AG10803 (cell line): ENCODE data around the gene SPARCL1.
"Not testable (repeated sequence)": the region's sequence is repeated elsewhere in the genome, so short reads cannot be mapped to it uniquely, and the experiment has no call there.

Experiments used
- DNase-seq: peaks from one replicate; pipeline ENCODE4 v3.0.0; 2010; ENCODE audit warnings: low read depth
- H3K4me3 ChIP-seq: 2 replicates; pipeline ENCODE4 v1.5.1; 2011; ENCODE audit warnings: mild to moderate bottlenecking, low read length, control low read depth
- TF ChIP-seq, protein P1 (sequence below): conservative IDR thresholded peaks from 2 replicates; pipeline ENCODE4 v1.5.1; 2011; ENCODE audit warnings: mild to moderate bottlenecking, low read length, control low read depth, inconsistent platforms

Gene SPARCL1, protein sequence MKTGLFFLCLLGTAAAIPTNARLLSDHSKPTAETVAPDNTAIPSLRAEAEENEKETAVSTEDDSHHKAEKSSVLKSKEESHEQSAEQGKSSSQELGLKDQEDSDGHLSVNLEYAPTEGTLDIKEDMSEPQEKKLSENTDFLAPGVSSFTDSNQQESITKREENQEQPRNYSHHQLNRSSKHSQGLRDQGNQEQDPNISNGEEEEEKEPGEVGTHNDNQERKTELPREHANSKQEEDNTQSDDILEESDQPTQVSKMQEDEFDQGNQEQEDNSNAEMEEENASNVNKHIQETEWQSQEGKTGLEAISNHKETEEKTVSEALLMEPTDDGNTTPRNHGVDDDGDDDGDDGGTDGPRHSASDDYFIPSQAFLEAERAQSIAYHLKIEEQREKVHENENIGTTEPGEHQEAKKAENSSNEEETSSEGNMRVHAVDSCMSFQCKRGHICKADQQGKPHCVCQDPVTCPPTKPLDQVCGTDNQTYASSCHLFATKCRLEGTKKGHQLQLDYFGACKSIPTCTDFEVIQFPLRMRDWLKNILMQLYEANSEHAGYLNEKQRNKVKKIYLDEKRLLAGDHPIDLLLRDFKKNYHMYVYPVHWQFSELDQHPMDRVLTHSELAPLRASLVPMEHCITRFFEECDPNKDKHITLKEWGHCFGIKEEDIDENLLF

DNA sequence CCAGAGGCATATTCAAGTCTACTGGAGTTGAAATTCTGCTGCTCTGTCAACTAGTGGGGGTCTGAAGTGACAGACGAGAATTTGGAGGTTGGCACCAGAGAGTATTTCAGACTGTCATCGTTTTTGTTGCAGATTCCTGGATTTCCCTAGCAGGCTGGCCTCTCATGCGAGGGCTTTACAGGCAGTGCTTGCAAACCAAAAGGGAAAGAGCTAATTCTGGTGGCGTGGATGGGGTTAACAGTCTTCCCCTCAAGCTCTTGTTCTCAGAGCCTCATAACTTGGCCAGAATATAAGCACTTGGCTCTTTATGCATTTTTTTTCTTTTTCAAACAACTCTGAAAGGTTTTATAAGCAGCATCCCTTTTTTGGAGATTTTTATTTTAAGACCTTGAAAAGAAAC, at the start of gene SPARCL1:
Gene SPARCL1, minus strand, starts transcription at position 190 of the 400 bp plus-strand sequence. CDS start 29,802 bp downstream, outside the sequence.
- no peak within 1 kb of the TSS for H3K4me3 ChIP-seq
- TF ChIP-seq, protein P1, sequence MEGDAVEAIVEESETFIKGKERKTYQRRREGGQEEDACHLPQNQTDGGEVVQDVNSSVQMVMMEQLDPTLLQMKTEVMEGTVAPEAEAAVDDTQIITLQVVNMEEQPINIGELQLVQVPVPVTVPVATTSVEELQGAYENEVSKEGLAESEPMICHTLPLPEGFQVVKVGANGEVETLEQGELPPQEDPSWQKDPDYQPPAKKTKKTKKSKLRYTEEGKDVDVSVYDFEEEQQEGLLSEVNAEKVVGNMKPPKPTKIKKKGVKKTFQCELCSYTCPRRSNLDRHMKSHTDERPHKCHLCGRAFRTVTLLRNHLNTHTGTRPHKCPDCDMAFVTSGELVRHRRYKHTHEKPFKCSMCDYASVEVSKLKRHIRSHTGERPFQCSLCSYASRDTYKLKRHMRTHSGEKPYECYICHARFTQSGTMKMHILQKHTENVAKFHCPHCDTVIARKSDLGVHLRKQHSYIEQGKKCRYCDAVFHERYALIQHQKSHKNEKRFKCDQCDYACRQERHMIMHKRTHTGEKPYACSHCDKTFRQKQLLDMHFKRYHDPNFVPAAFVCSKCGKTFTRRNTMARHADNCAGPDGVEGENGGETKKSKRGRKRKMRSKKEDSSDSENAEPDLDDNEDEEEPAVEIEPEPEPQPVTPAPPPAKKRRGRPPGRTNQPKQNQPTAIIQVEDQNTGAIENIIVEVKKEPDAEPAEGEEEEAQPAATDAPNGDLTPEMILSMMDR, result no peak
- no peak for DNase-seq

DNA sequence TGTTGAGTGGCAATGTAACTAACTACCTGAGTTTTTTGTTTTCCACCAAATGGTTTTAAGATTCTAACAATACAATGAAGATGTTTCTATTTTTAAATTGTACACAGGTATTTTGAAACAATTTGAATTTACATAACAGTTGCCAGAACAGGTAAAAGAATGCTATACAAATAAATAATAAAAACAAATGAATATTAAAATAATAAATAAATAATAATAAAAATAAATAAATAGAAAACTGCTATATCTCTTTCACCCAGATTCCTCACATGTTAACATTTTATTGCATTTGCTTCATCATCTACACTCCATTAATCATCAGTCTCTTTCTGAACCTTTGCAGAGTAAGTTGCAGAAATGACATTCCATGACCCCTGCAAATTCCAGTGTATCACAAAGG, 46.8 kb upstream of the SPARCL1 start:
- TF ChIP-seq, protein P1, result no peak
- H3K4me3 ChIP-seq, result no peak overlapping the region
- DNase-seq, result no peak

DNA sequence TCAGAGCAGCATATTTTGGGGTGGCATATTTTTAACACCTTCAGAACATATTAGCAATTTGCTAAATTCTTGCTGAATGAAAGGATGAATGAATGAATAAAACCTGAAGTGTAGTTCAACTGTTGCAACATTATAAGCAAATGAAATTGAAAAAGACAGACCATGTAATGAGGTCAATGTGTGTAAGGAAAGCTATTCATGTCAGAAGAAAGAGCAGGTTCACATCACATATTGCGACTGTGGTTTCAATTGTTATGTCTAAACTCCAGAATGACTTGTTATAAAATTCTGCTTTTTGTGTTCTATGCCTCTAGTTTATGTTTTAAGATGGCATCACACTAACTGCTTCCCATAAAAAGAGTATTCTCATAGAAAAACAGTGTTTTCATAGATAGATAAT, 46.2 kb upstream of the SPARCL1 start:
- H3K4me3 ChIP-seq, result no peak overlapping the region
- TF ChIP-seq, protein P1, result no peak
- peak; percentile 16 for DNase-seq

DNA sequence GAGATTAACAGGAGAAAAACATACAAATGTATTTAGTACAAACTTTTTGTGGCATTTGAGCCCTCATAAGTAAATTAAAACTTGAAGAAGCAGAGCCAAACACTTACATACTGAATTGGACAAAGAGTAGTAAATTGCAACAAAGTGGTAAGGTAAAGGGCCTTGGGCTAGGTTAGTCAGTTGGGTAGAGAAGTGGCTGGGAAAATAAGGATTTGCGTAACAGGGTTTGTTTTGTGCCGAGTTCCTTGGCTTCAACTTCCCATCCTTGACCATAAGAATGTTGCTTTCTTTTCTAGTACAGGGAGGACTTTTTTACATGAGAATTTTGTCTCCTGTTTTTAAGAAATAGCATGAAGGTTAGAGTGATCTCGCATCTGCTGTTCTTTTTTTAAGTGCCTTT, 45.8 kb upstream of the SPARCL1 start:
- TF ChIP-seq, protein P1, result no peak
- DNase-seq, result peak; percentile 57

DNA sequence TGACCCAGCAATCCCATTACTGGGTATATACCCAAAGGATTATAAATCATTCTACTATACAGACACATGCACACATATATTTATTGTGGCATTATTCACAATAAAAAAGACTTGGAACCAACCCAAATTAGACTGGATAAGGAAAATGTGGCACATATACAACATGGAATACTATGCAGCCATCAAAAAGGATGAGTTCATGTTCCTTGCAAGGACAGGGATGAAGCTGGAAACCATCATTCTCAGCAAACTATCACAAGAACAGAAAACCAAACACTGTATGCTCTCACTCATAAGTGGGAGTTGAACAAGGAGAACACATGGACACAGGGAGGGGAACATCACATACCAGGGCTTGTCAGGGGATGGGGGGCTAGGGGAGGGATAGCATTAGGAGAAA, 45.2 kb upstream of the SPARCL1 start:
- not testable (repeated sequence) for DNase-seq, H3K4me3 ChIP-seq

More for the DNA sequence above, 45.8 kb upstream of the SPARCL1 start:
- no peak overlapping the region for H3K4me3 ChIP-seq

DNA sequence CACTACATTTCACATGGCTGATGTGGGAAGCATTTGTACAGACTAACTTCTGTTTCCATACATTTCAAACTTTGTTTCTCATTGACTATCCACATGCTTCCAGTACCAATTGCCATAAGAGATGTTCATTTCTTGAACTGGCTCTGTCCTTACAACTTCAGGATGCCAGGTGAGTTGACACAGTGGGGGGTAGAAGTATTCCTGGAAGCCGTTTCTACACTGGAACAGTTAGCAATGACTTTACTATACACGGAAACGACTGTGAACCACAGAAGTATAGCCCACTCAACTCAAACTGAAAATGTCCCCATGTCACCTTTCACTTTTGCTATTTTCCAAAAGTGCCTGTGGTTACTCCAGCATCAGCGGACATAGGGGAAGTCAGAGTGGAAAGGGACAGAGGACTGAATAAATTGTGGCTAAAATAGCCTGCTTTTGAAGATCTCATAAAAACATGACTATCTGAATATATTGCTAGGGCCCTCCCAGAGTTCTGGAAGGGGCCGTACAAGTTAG, 41.2 kb upstream of the SPARCL1 start:
- TF ChIP-seq, protein P1, result no peak
- no peak for DNase-seq
- H3K4me3 ChIP-seq, result no peak overlapping the region

DNA sequence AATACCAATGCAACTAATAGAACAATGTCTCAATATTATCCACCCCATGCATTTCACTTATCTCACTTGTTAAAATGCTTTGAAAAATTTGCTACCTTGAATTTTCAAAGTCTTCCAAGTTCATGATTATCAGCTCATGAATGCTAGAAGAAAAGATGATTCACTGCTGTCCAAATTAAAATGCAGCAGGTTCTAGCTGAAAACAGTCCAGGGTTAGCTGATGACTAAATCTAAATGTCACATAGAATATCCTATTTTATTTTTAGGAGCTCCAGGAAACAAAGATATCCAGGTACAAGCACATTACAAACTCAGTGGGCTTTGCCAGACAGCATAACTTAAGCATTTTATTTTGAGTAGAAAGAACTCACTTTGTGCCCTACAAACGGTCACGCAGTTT, 38.0 kb upstream of the SPARCL1 start:
- TF ChIP-seq, protein P1, result no peak
- DNase-seq, result no peak
- H3K4me3 ChIP-seq, result no peak overlapping the region
